Activated B cell treated with CpG ODN at 0.5 μM for 24 hours (primary cell): ENCODE measurements around the gene FABP7. TPM values are rescaled to one million over a fixed set of nuclear protein-coding genes. Genes with fewer than 3 reads are reported as not detected.

Source experiments
- ATAC-seq: fragments of 200-7000 bp; cut with Tn5 transposase; one replicate; pipeline ENCODE4 v1.10.0; 2021; ENCODE audit warnings: low read depth, mild to moderate bottlenecking, moderate library complexity
- CTCF ChIA-PET: fragments of 350-600 bp; sonication (Branson Sonifier 250); formaldehyde crosslinking; loops from one replicate; lab custom pipeline; 2021; ENCODE audit warnings: antibody characterized with exemption; lab: Charles Lee
- POLR2A ChIA-PET: fragments of 350-600 bp; sonication (Branson Sonifier 250); formaldehyde crosslinking; loops from one replicate; lab custom pipeline; 2021; ENCODE audit warnings: antibody characterized with exemption; lab: Charles Lee
- DNase-seq: peaks from one replicate; pipeline ENCODE4 v3.0.0; 2022
- H3K27ac Mint-ChIP-seq: one replicate; pipeline ENCODE4 v1.8.0; 2020; ENCODE audit warnings: mixed read lengths
- H3K27me3 Mint-ChIP-seq: one replicate; pipeline ENCODE4 v1.8.0; 2021; ENCODE audit warnings: mixed read lengths
- H3K36me3 Mint-ChIP-seq: one replicate; pipeline ENCODE4 v1.8.0; 2021; ENCODE audit warnings: low read depth, mixed read lengths
- H3K4me1 Mint-ChIP-seq: one replicate; pipeline ENCODE4 v1.8.0; 2021; ENCODE audit warnings: mixed read lengths
- H3K4me3 Mint-ChIP-seq: one replicate; pipeline ENCODE4 v1.8.0; 2020; ENCODE audit warnings: mild to moderate bottlenecking, mixed read lengths
- H3K9me3 Mint-ChIP-seq: one replicate; pipeline ENCODE4 v1.8.0; 2020; ENCODE audit warnings: mixed read lengths
- CTCF ChIP-seq: fragments of 200-600 bp; IDR thresholded peaks from one replicate; pipeline ENCODE4 v1.8.0; 2022; ENCODE audit warnings: antibody characterized with exemption, mild to moderate bottlenecking
- intact Hi-C: fragments of 100-400 bp; cut with micrococcal nuclease; formaldehyde crosslinking; loops from one replicate; pipeline ENCODE4 v1.15.1; 2024
- total RNA-seq: library from RNA; stranded (reverse); gene quantifications from 2 replicates; pipeline ENCODE4 v1.2.3, GENCODE V29; 2022

FABP7 gene
- total RNA-seq, 1 donor from 2014 or later = not detected

DNA sequence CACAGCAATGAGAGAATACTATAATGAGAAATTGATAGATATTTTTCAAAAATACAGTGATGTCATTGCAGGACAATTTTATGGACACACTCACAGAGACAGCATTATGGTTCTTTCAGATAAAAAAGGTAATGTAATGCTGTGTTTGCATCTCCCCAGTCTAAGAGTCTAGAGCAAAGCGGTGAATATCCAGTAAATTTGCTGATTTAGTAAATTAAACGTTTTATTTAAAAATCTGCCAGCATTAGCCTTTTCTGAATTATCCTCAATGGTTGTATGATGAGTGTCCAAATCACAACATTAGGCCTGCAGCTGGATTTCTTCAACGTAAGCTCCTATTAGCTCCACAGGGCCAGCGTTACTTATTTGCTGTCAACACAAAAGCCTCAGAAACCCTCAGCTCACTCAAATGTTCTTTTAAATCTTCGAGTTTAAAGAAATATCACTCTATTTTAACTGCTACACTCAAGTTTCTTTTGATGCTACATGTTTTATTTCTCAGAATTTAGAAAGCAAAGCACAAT is 25.5 kb downstream of the FABP7 start:
- intact Hi-C loops = no loop called here
- ATAC-seq (no peak), DNase-seq (no peak)
- no peak for TF ChIP-seq CTCF
- Mint-ChIP-seq H3K27me3 (no peaks in the 10 kb centered on the region), H3K4me3 (no peak overlapping the region), H3K27ac (no peak overlapping the region), H3K9me3 (no peaks in the 10 kb centered on the region), H3K36me3 (no peaks in the 10 kb centered on the region), H3K4me1 (no peaks in the 10 kb centered on the region)
- ChIA-PET CTCF (no interaction called here), POLR2A (no interaction called here)

DNA sequence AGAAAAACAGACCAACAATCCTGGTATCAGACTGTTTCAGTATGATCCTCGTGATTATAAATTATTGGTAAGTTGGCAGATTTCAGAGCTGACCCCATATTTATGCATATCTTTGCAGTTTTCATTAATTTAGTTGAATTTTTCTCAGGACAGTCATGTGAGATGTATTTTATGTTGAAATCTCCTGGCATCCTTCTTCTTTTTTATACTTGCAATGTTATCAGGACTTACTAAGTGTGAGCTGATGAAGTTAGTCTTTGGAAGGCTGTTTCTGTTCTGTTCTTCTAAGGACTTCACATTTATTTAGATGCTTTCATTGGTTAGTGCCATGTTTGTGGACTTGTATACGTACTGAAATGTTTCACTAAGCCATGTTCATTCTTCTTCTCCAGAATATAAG is 26.8 kb downstream of the FABP7 start:
- H3K4me1 Mint-ChIP-seq = no peaks in the 10 kb centered on the region
- no peaks in the 10 kb centered on the region for H3K27me3 Mint-ChIP-seq
- CTCF ChIA-PET = no interaction called here
- intact Hi-C loops = no loop called here
- POLR2A ChIA-PET = no interaction called here
- no peak for TF ChIP-seq CTCF
- no peak overlapping the region for H3K4me3 Mint-ChIP-seq
- H3K36me3 Mint-ChIP-seq = no peaks in the 10 kb centered on the region
- H3K9me3 Mint-ChIP-seq = no peaks in the 10 kb centered on the region
- no peak overlapping the region for H3K27ac Mint-ChIP-seq
- DNase-seq (no peak), ATAC-seq (no peak)

- H3K4me3 Mint-ChIP-seq = no peak overlapping the region
- H3K4me1 Mint-ChIP-seq = no peaks in the 10 kb centered on the region
- intact Hi-C loops = no loop called here
- TF ChIP-seq CTCF = no peak
- no peaks in the 10 kb centered on the region for H3K27me3 Mint-ChIP-seq
- CTCF ChIA-PET = no interaction called here
- no peaks in the 10 kb centered on the region for H3K36me3 Mint-ChIP-seq
- ATAC-seq (no peak), DNase-seq (no peak)
- H3K9me3 Mint-ChIP-seq = no peaks in the 10 kb centered on the region
- POLR2A ChIA-PET = interaction anchor here (0.6 kb wide), 1 partner anchor 208 kb away, joined by 7 read pairs; no protein-coding TSS in a partner anchor
- H3K27ac Mint-ChIP-seq = no peak overlapping the region
These were observed 28.8 kb downstream of the FABP7 start for GRCh38 chr6:122808121-122808885.

- CTCF ChIA-PET = no interaction called here
- no peak overlapping the region for H3K27ac Mint-ChIP-seq
- ATAC-seq (no peak), DNase-seq (no peak)
- intact Hi-C loops = no loop called here
- no peaks in the 10 kb centered on the region for H3K36me3 Mint-ChIP-seq
- no peaks in the 10 kb centered on the region for H3K4me1 Mint-ChIP-seq
- no peak for TF ChIP-seq CTCF
- no peaks in the 10 kb centered on the region for H3K9me3 Mint-ChIP-seq
- H3K27me3 Mint-ChIP-seq = no peaks in the 10 kb centered on the region
- H3K4me3 Mint-ChIP-seq = no peak overlapping the region
- POLR2A ChIA-PET = no interaction called here
These were observed 29.5 kb downstream of the FABP7 start for GRCh38 chr6:122809001-122809400.

DNA sequence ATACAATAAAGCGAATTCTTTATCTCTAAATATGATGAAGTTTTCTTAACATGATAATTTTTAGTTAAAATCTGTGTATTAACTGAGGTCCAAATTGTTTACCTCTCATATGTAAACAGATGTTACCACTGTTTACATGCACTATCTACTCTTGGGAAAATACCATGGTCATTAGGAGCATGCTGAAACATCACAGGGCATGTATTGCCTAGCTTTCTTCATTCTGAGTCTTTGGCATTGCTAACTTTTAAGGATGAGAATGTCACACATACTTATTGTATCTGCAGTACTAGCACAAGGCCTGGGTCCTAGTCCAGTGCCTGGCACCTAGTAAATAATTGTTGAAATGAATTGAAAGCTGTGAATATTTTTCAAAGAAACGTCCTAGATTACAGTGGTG is 30.2 kb downstream of the FABP7 start:
- Mint-ChIP-seq H3K4me1 (no peaks in the 10 kb centered on the region), H3K9me3 (no peaks in the 10 kb centered on the region), H3K27me3 (no peaks in the 10 kb centered on the region), H3K36me3 (no peaks in the 10 kb centered on the region), H3K27ac (no peak overlapping the region), H3K4me3 (no peak overlapping the region)
- no peak for DNase-seq
- ChIA-PET CTCF (no interaction called here), POLR2A (no interaction called here)
- intact Hi-C loops = no loop called here
- no peak for ATAC-seq
- TF ChIP-seq CTCF = no peak
